NOMO-1 treated with DMSO at 0.1 percent for 48 hours (cell line): Measurements from ENCODE around the gene RERE.
"Not testable (repeated sequence)": the region's sequence is repeated elsewhere in the genome, so short reads cannot be mapped to it uniquely, and the experiment has no call there.

Experiments
- DNase-seq: peaks from one replicate; lab custom pipeline; 2025; ENCODE audit not compliant: unreplicated experiment; lab: John Stamatoyannopoulos, UW

RERE gene

GRCh38 chr1:8643542-8644536 lies 173.6 kb downstream of the RERE start:
- DNase-seq: no peak

GRCh38 chr1:8642114-8642513 lies 175.3 kb downstream of the RERE start:
- no peak for DNase-seq

GRCh38 chr1:8641377-8641997 lies 176.0 kb downstream of the RERE start:
- no peak for DNase-seq

GRCh38 chr1:8640950-8641349 lies 176.5 kb downstream of the RERE start:
- DNase-seq: no peak

- no peak for DNase-seq
Measured at GRCh38 chr1:8639148-8639547, 178.3 kb downstream of the RERE start.

GRCh38 chr1:8633741-8634501 lies 183.5 kb downstream of the RERE start:
- DNase-seq: no peak

- DNase-seq: no peak
Measured at GRCh38 chr1:8632102-8632501, 185.3 kb downstream of the RERE start.

- DNase-seq: no peak
Measured at GRCh38 chr1:8631163-8631562, 186.3 kb downstream of the RERE start.

- DNase-seq: peak; percentile 89
Measured at GRCh38 chr1:8629241-8630091, 188.0 kb downstream of the RERE start.

GRCh38 chr1:8628606-8629005 lies 188.8 kb downstream of the RERE start:
- no peak for DNase-seq

- DNase-seq: no peak
Measured at GRCh38 chr1:8627728-8628127, 189.7 kb downstream of the RERE start.

GRCh38 chr1:8625981-8626898 lies 191.2 kb downstream of the RERE start:
- DNase-seq: no peak

- peak; percentile 86 for DNase-seq
Measured at GRCh38 chr1:8625491-8625890, 191.9 kb downstream of the RERE start.

GRCh38 chr1:8623651-8624192 lies 193.7 kb downstream of the RERE start:
- DNase-seq: not testable (repeated sequence)

- DNase-seq: not testable (repeated sequence)
Measured at GRCh38 chr1:8621785-8622348, 195.6 kb downstream of the RERE start.

GRCh38 chr1:8621034-8621582 lies 196.3 kb downstream of the RERE start:
- DNase-seq: not testable (repeated sequence)

- DNase-seq: not testable (repeated sequence)
Measured at GRCh38 chr1:8619917-8620502, 197.4 kb downstream of the RERE start.

- DNase-seq: not testable (repeated sequence)
Measured at GRCh38 chr1:8619419-8619818, 198.0 kb downstream of the RERE start.
